GM19372 (cell line): Measurements from ENCODE around the gene C3orf20.
"Not testable (repeated sequence)": the region's sequence is repeated elsewhere in the genome, so short reads cannot be mapped to it uniquely, and the experiment has no call there.

Experiments
- ATAC-seq: cut with Tn5 transposase; IDR thresholded peaks from one replicate; pipeline ENCODE4 v1.9.1; 2021; ENCODE audit warnings: mild to moderate bottlenecking, low read depth, moderate library complexity; ENCODE audit not compliant: unreplicated experiment

Gene C3orf20

GRCh38 chr3:14750650-14751049 is 75.7 kb downstream of the C3orf20 start:
- ATAC-seq = no peak

- ATAC-seq = not testable (repeated sequence)
These were observed 78.0 kb downstream of the C3orf20 start for GRCh38 chr3:14752979-14753378.

- no peak for ATAC-seq
These were observed 82.3 kb downstream of the C3orf20 start for GRCh38 chr3:14757153-14757700.

GRCh38 chr3:14758297-14758696 is 83.4 kb downstream of the C3orf20 start:
- ATAC-seq = no peak

GRCh38 chr3:14758959-14759358 is 84.0 kb downstream of the C3orf20 start:
- no peak for ATAC-seq

GRCh38 chr3:14760185-14760584 is 85.2 kb downstream of the C3orf20 start:
- ATAC-seq = no peak

GRCh38 chr3:14761121-14761672 is 86.3 kb downstream of the C3orf20 start:
- no peak for ATAC-seq

GRCh38 chr3:14761866-14762265 is 86.9 kb downstream of the C3orf20 start:
- no peak for ATAC-seq

GRCh38 chr3:14762701-14763100 is 87.8 kb downstream of the C3orf20 start:
- ATAC-seq = no peak

GRCh38 chr3:14764331-14765059 is 89.6 kb downstream of the C3orf20 start:
- ATAC-seq = no peak

GRCh38 chr3:14765060-14765400 is 90.1 kb downstream of the C3orf20 start:
- no peak for ATAC-seq

- ATAC-seq = no peak
These were observed 90.9 kb downstream of the C3orf20 start for GRCh38 chr3:14765576-14766427.

GRCh38 chr3:14766428-14767244 is 91.7 kb downstream of the C3orf20 start:
- no peak for ATAC-seq

GRCh38 chr3:14767245-14768051 is 92.5 kb downstream of the C3orf20 start:
- ATAC-seq = no peak

- no peak for ATAC-seq
These were observed 93.3 kb downstream of the C3orf20 start for GRCh38 chr3:14768182-14768790.

- no peak for ATAC-seq
These were observed 93.9 kb downstream of the C3orf20 start for GRCh38 chr3:14768881-14769280.

- no peak for ATAC-seq
These were observed 94.8 kb downstream of the C3orf20 start for GRCh38 chr3:14769544-14770325.

- ATAC-seq = no peak
These were observed 95.7 kb downstream of the C3orf20 start for GRCh38 chr3:14770591-14770990.
